ENCODE data around the gene TPM2.

Gene TPM2

DNA sequence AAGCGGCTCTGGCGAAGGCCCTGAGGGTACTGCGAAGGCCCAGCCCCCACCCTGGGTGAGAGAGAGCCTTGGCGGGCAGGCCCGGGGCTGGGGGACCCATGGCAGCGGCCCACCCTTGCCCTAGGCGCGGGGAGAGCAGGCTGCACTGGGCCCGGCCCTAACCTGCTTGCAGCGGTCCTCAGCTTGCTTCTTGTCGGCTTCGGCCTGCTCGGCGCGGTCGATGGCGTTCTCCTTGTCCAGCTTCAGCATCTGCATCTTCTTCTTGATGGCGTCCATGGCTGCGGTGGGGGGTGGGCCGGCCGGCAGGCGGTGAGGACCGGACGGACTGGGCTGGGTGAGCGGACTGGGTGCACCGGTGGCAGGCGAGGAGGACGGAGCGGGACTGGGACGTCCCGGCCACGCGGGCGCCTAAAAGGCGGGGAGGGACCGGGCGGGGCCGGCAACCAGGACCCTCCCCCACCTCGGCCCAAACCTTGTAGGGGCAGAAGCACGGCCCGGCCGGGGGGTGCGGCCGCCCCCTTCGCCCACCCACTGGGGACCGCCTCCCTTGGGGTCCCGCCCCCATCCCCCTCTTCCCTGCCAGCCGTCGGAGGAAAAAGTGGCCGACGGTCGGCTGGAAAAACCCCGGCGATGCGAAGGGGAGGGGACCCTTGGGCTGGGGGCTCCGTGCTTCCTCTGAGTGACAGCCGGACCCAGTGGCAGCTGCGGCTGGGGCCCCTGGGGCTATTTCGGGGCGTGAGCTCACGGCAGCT lies at the start of gene TPM2:
TSS of gene TPM2 (minus strand) at position 384 of the 752 bp plus-strand sequence. CDS start at position 276, 108 bp downstream.
- DNase-seq (ENCODE audit: low read depth in 2 of 2): no peak

GRCh38 chr9:35738924-35739323 lies 49.2 kb upstream of the TPM2 start:
- no peak for DNase-seq (ENCODE audit: low read depth in 2 of 2)

- no peak for DNase-seq (ENCODE audit: low read depth in 2 of 2)
These were observed 48.5 kb upstream of the TPM2 start for GRCh38 chr9:35738186-35738585.

GRCh38 chr9:35737143-35737542 lies 47.4 kb upstream of the TPM2 start:
- no peak for DNase-seq (ENCODE audit: low read depth in 2 of 2)

- peak in 1 of 2 donors; percentile 46 for DNase-seq (ENCODE audit: low read depth in 2 of 2)
These were observed 46.5 kb upstream of the TPM2 start for GRCh38 chr9:35736201-35736633.

GRCh38 chr9:35734096-35734495 lies 44.4 kb upstream of the TPM2 start:
- no peak for DNase-seq (ENCODE audit: low read depth in 2 of 2)

DNA sequence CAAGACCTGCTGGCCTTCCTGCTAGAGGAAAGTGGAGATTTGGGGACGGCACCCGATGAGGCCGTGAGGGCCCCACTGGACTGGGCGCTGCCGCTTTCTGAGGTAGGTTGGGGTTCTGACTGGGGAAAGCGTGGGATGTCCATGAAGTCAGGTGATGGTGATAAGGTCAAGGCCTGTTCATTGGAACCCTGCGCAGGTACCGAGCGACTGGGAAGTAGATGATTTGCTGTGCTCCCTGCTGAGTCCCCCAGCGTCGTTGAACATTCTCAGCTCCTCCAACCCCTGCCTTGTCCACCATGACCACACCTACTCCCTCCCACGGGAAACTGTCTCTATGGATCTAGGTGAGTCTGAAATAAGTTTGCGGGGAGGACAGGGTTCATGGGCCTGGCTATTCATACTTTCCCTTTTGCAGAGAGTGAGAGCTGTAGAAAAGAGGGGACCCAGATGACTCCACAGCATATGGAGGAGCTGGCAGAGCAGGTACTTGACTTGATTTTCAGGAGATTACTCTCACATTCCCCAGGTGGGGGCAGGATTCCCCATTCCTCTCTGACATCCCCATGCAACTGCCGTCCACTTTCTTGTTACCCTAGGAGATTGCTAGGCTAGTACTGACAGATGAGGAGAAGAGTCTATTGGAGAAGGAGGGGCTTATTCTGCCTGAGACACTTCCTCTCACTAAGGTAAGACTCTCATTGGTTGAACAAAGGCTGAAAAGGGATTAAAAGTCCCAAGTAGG lies 43.2 kb upstream of the TPM2 start:
- DNase-seq (ENCODE audit: low read depth in 2 of 2): no peak

GRCh38 chr9:35732185-35732799 lies 42.6 kb upstream of the TPM2 start, which contains the start of the genes CREB3 and TLN1:
TSS of gene CREB3 (plus strand) at chr9:35732666. CDS start at chr9:35732773, 107 bp downstream.
TSS of gene TLN1 (minus strand) at chr9:35732195. CDS start at chr9:35725694, 6,501 bp downstream.
- peak; percentile 94 to 96 for DNase-seq (ENCODE audit: low read depth in 2 of 2)

- DNase-seq (ENCODE audit: low read depth in 2 of 2): no peak
These were observed 41.9 kb upstream of the TPM2 start for GRCh38 chr9:35731415-35732184.

DNA sequence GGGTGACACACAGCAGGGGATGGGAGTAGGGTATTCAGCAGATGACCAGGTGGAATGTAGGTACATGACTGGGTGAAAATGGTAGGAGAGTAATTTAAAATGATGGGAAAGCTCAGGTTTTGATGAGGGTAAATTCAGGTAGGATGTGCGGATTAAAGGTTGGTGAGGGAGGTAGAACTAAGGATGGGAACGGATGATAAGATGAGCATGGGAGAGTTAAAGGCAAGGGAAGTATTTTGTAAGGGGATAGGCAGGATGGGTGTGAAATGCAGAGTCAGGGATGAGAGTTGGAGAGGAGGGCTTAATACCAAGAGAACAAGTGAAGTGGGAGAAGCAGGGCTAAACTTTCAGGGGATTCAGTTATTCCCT lies 40.7 kb upstream of the TPM2 start:
- no peak for DNase-seq (ENCODE audit: low read depth in 2 of 2)

- no peak for DNase-seq (ENCODE audit: low read depth in 2 of 2)
These were observed 40.2 kb upstream of the TPM2 start for GRCh38 chr9:35729700-35730485.

DNA sequence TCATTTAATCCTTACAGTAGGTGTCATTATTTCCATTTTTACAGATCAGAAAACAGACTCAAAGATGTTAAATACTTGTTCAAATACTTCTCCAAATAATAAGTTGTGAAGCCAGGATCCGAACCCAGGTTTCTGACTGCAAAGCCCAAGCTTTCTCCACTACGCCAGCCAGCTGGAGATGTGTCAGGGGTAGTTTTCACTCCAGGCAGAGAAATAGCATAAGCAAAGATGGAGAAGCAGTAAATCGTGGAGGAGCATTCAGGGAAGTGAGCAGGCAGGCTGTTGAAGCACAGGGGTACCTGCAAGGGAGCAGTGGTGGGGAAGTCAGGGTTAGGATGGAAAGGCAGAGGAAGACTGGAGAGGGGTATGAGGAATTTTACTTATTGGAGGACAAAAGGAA lies 39.4 kb upstream of the TPM2 start:
- DNase-seq (ENCODE audit: low read depth in 2 of 2): no peak

DNA sequence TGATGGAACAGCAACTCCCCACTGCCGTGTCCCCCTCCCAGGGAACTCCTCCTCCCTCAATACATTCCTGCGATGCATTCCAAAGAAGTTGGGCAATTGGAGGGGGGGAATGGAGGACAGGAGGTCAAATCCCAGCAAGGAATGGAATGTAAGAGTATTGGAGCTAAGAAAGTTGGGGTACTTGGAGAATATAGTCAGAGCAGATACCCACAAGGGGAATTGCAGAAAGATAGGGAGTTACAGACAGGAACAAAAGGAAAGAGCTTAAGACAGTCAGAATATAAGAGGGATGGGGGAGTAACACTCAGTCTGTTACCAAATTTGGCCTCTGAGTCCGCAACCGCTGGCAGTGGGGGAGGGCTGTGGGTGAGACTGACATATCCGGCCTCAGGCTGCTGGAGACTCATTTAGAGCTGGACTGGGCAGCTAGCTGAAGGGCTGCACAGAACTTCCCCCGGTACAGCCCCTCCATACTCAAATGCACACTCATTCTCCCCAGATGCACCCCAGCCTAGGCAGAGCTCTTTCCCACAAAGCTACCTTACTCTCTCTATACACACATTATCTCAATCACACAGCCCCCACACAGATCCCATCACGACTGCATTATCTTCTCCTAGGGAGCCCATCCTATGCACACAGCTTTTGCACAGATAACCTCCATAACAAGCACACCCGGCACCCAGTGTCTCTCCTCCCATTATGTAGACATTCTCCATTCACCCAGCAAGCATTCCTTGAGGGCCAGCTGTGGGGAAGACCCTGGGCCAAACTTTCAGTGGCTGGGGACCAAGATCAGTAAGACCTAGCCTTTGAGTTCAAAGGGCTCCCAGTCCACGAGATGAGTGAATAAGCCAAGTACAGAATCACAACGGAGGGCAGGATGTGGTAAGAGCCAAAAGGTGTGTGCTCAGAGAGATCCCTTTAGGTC lies 38.6 kb upstream of the TPM2 start:
- DNase-seq (ENCODE audit: low read depth in 2 of 2): peak in 1 of 2 donors; percentile 24

GRCh38 chr9:35727676-35728040 lies 37.9 kb upstream of the TPM2 start:
- DNase-seq (ENCODE audit: low read depth in 2 of 2): no peak

DNA sequence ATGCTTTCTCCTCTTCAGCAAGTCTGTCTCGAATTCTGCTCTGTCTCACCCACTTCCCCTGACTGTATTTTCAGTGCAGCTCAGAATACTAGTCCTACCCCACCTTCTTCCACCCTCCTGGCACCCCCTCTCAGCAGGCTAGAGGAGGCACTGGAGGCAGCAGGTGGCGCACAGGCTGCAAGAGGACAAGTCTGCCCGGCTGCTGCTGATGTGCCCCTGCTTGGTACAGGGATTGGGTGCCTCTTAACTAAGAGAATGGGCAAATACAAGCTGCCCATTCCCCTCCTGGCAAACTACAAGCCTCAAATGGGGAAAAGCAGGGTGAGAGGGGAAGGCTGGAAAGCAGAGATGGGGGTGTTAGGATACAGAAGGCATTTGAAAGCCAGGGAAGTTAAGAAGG lies 37.2 kb upstream of the TPM2 start:
- no peak for DNase-seq (ENCODE audit: low read depth in 2 of 2)

- DNase-seq (ENCODE audit: low read depth in 2 of 2): no peak
These were observed 35.6 kb upstream of the TPM2 start for GRCh38 chr9:35725362-35725761.

- no peak for DNase-seq (ENCODE audit: low read depth in 2 of 2)
These were observed 34.2 kb upstream of the TPM2 start for GRCh38 chr9:35723908-35724307.

GRCh38 chr9:35723426-35723825 lies 33.7 kb upstream of the TPM2 start:
- DNase-seq (ENCODE audit: low read depth in 2 of 2): no peak

- DNase-seq (ENCODE audit: low read depth in 2 of 2): no peak
These were observed 29.8 kb upstream of the TPM2 start for GRCh38 chr9:35719546-35719945.
